Measurements from ENCODE around the gene GLTP. TPM values are rescaled to one million over a fixed set of nuclear protein-coding genes. Genes with fewer than 3 reads are reported as not detected.
A peak's percentile ranks its signal among the peaks of the same experiment; 100 is the strongest.

GLTP gene
- total RNA-seq, 3 donors from 2014 or later, result 38.8 to 44.7 (median 40.0) TPM

- H3K4me1 Mint-ChIP-seq (ENCODE audit: low read depth), result no peaks in the 10 kb centered on the region
- H3K36me3 Mint-ChIP-seq (ENCODE audit: insufficient read depth), result no peaks in the 10 kb centered on the region
- DNase-seq (peak; percentile 69), ATAC-seq (peak; percentile 82)
- no peaks in the 10 kb centered on the region for H3K27me3 Mint-ChIP-seq (ENCODE audit: low read depth)
- no peak overlapping the region for H3K4me3 Mint-ChIP-seq
- H3K9me3 Mint-ChIP-seq, result no peaks in the 10 kb centered on the region
Observed at GRCh38 chr12:109804820-109805761, 75.2 kb downstream of the GLTP start.

GRCh38 chr12:109803678-109804077 is 76.7 kb downstream of the GLTP start:
- Mint-ChIP-seq H3K4me1 (ENCODE audit: low read depth) (no peaks in the 10 kb centered on the region), H3K36me3 (ENCODE audit: insufficient read depth) (no peaks in the 10 kb centered on the region), H3K9me3 (no peaks in the 10 kb centered on the region), H3K4me3 (no peak overlapping the region), H3K27me3 (ENCODE audit: low read depth) (no peaks in the 10 kb centered on the region)
- ATAC-seq (no peak), DNase-seq (no peak)

- Mint-ChIP-seq H3K36me3 (ENCODE audit: insufficient read depth) (no peaks in the 10 kb centered on the region), H3K27me3 (ENCODE audit: low read depth) (no peaks in the 10 kb centered on the region)
- no peak for ATAC-seq
Observed at GRCh38 chr12:109802828-109803227, 77.5 kb downstream of the GLTP start.

More at GRCh38 chr12:109802828-109803227, 77.5 kb downstream of the GLTP start:
- Mint-ChIP-seq H3K4me1 (ENCODE audit: low read depth) (no peaks in the 10 kb centered on the region), H3K9me3 (no peaks in the 10 kb centered on the region), H3K4me3 (no peak overlapping the region)
- no peak for DNase-seq

Other genes with a start within 250 kb of the GLTP start
- 1 to 10 TPM; 4.2 to 6.7 (median 4.8) TPM for gene FAM222A, start 166.7 kb downstream of the GLTP start, total RNA-seq
- gene TRPV4, start 47.1 kb downstream of the GLTP start, total RNA-seq, result not detected
- gene TCHP, start 19.7 kb upstream of the GLTP start, total RNA-seq, result 10 to 100 TPM; 25.4 to 27.9 (median 25.4) TPM
- gene GIT2, start 115.8 kb upstream of the GLTP start, total RNA-seq, result 10 to 100 TPM; 43.0 to 51.8 (median 49.0) TPM
- gene ANKRD13A, start 118.9 kb upstream of the GLTP start, total RNA-seq, result 10 to 100 TPM; 30.6 to 42.7 (median 38.8) TPM
- gene C12orf76, start 168.0 kb upstream of the GLTP start, total RNA-seq, result 1 to 10 TPM; 5.9 to 6.8 (median 6.4) TPM
- 1 to 10 TPM; 1.7 to 2.0 (median 1.7) TPM for gene IFT81, start 243.8 kb upstream of the GLTP start, total RNA-seq